ENCODE results near the gene NOD1.

DNA sequence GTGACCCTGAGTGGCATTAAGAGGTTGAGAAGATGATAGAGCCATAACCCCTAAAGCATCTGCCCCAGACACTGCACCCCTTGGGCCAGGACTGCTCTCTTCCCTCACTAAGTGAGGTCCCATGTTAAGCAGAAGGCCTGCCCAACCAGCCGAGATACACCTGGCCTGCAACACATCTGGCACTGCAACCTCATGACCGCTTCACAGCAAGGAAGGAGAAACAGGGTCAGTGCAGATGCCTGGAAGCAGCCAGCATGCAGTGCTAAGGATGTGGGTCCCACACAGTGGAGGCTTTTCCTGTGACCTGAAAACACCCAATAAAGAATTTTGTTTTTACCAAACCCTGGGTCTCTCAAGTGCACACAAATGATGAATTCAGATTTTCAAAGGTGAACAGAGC lies 7.4 kb downstream of the NOD1 start:
- TF ChIP-seq CTCF (IDR thresholded peaks at IDR 0.05) (no peak), EZH2 (IDR thresholded peaks at IDR 0.05; ENCODE audit: borderline replicate concordance, insufficient read depth, low read depth, low read length, poor library complexity, severe bottlenecking) (no peak)
